Loucy (cell line): ENCODE results near the gene WWOX.

Experiments
- H2AFZ ChIP-seq: fragments of 200-600 bp; sonication (generic); 2 replicates; pipeline ENCODE4 v1.6.0; 2016; ENCODE audit warnings: antibody characterized with exemption, mild to moderate bottlenecking, low read length, moderate library complexity
- H3F3A ChIP-seq: fragments of 200-600 bp; 2 replicates; pipeline ENCODE4 v1.6.0; 2016; ENCODE audit warnings: antibody characterized with exemption, low read depth, mild to moderate bottlenecking
- H3K27me3 ChIP-seq: fragments of 200-600 bp; sonication (generic); 2 replicates; pipeline ENCODE4 v1.6.1; 2014; ENCODE audit warnings: low read length, mild to moderate bottlenecking; ENCODE audit not compliant: insufficient read depth, poor library complexity, severe bottlenecking
- H3K36me3 ChIP-seq: fragments of 200-600 bp; sonication (generic); 2 replicates; pipeline ENCODE4 v1.6.1; 2016; ENCODE audit warnings: low read length; ENCODE audit not compliant: insufficient read depth
- H3K4me1 ChIP-seq: fragments of 200-600 bp; sonication (generic); 2 replicates; pipeline ENCODE4 v1.5.1; 2014; ENCODE audit warnings: low read length, mild to moderate bottlenecking; ENCODE audit not compliant: insufficient read depth, poor library complexity, severe bottlenecking
- H3K4me2 ChIP-seq: fragments of 200-600 bp; sonication (generic); 2 replicates; pipeline ENCODE4 v1.6.0; 2014; ENCODE audit warnings: antibody characterized with exemption, low read length, low read depth, mild to moderate bottlenecking; ENCODE audit not compliant: poor library complexity, severe bottlenecking
- H3K4me3 ChIP-seq: fragments of 200-600 bp; sonication (generic); 2 replicates; pipeline ENCODE4 v1.5.1; 2014; ENCODE audit warnings: low read length, mild to moderate bottlenecking, mixed read lengths; ENCODE audit not compliant: poor library complexity, severe bottlenecking
- H3K79me2 ChIP-seq: fragments of 200-600 bp; sonication (generic); 2 replicates; pipeline ENCODE4 v1.6.1; 2014; ENCODE audit warnings: low read length; ENCODE audit not compliant: insufficient read depth
- H3K9ac ChIP-seq: fragments of 200-600 bp; sonication (generic); 2 replicates; pipeline ENCODE4 v1.6.0; 2014; ENCODE audit warnings: mild to moderate bottlenecking, low read depth, low read length, moderate library complexity; ENCODE audit not compliant: poor library complexity, severe bottlenecking
- H3K9me2 ChIP-seq: fragments of 200-600 bp; sonication (generic); replicated peaks from 2 replicates; pipeline ENCODE4 v1.6.1; 2016; ENCODE audit warnings: low read depth, low read length, mixed read lengths
- H3K9me3 ChIP-seq: fragments of 200-600 bp; sonication (generic); 2 replicates; pipeline ENCODE4 v1.6.1; 2014; ENCODE audit warnings: mild to moderate bottlenecking, antibody characterized with exemption, low read length, low read depth; ENCODE audit not compliant: insufficient read depth
- H4K20me1 ChIP-seq: fragments of 200-600 bp; sonication (generic); 2 replicates; pipeline ENCODE4 v1.6.0; 2014; ENCODE audit warnings: antibody characterized with exemption, low read length, mild to moderate bottlenecking; ENCODE audit not compliant: insufficient read depth, poor library complexity, severe bottlenecking
- CTCF ChIP-seq: fragments of 200-600 bp; sonication (generic); conservative IDR thresholded peaks from 2 replicates; pipeline ENCODE4 v1.5.1; 2014; ENCODE audit warnings: mild to moderate bottlenecking, antibody characterized with exemption, low read length
- EZH2phosphoT487 ChIP-seq: fragments of 200-600 bp; IDR thresholded peaks from 2 replicates; pipeline ENCODE4 v1.6.1; 2018; ENCODE audit warnings: antibody characterized with exemption, mild to moderate bottlenecking, moderate library complexity, borderline replicate concordance

Gene WWOX

GRCh38 chr16:78829280-78829679 lies 729.8 kb downstream of the WWOX start:
- no peak overlapping the region for H3K4me2 ChIP-seq

GRCh38 chr16:78830599-78830998 lies 731.1 kb downstream of the WWOX start:
- H3K79me2 ChIP-seq: no peaks in the 10 kb centered on the region
- TF ChIP-seq CTCF (no peak), EZH2phosphoT487 (no peak)
- no peaks in the 10 kb centered on the region for H3K27me3 ChIP-seq
- H4K20me1 ChIP-seq: no peaks in the 10 kb centered on the region
- H3K36me3 ChIP-seq: no peaks in the 10 kb centered on the region
- H3F3A ChIP-seq: no peaks in the 10 kb centered on the region
- H2AFZ ChIP-seq: no peak overlapping the region
- no peaks in the 10 kb centered on the region for H3K9me2 ChIP-seq
- no peak overlapping the region for H3K9ac ChIP-seq
- no peaks in the 10 kb centered on the region for H3K9me3 ChIP-seq
- H3K4me2 ChIP-seq: no peak overlapping the region
- no peak overlapping the region for H3K4me3 ChIP-seq
- no peaks in the 10 kb centered on the region for H3K4me1 ChIP-seq

More at GRCh38 chr16:78829280-78829679, 729.8 kb downstream of the WWOX start:
- Histone ChIP-seq H2AFZ (no peak overlapping the region), H3K36me3 (no peaks in the 10 kb centered on the region), H3K4me1 (no peaks in the 10 kb centered on the region), H3K27me3 (no peaks in the 10 kb centered on the region), H3K9me2 (no peaks in the 10 kb centered on the region), H3K79me2 (no peaks in the 10 kb centered on the region), H3K4me3 (no peak overlapping the region), H3K9me3 (no peaks in the 10 kb centered on the region), H3F3A (no peaks in the 10 kb centered on the region), H4K20me1 (no peaks in the 10 kb centered on the region), H3K9ac (no peak overlapping the region)
- TF ChIP-seq CTCF (no peak), EZH2phosphoT487 (no peak)

GRCh38 chr16:78832100-78832499 lies 732.6 kb downstream of the WWOX start:
- Histone ChIP-seq H3K4me1 (no peaks in the 10 kb centered on the region), H3K9ac (no peak overlapping the region), H3F3A (no peaks in the 10 kb centered on the region), H3K36me3 (no peaks in the 10 kb centered on the region), H4K20me1 (no peaks in the 10 kb centered on the region), H3K27me3 (no peaks in the 10 kb centered on the region), H3K79me2 (no peaks in the 10 kb centered on the region), H3K4me2 (no peak overlapping the region), H3K9me2 (no peaks in the 10 kb centered on the region), H3K4me3 (no peak overlapping the region), H3K9me3 (no peaks in the 10 kb centered on the region), H2AFZ (no peak overlapping the region)
- TF ChIP-seq EZH2phosphoT487 (no peak), CTCF (no peak)
